MM.1S (cell line): ENCODE results near the gene KIRREL1.

ENCODE experiments used
- DNase-seq: peaks from one replicate; pipeline ENCODE4 v3.0.0-alpha.2; 2015
- H2AFZ ChIP-seq: fragments of 300-600 bp; sonication (generic); 2 replicates; pipeline ENCODE4 v1.6.0; 2016; ENCODE audit warnings: antibody characterized with exemption, low read length
- H3F3A ChIP-seq: fragments of 300-600 bp; sonication (generic); 2 replicates; pipeline ENCODE4 v1.6.1; 2016; ENCODE audit warnings: mild to moderate bottlenecking, antibody characterized with exemption, low read length, moderate library complexity, mixed read lengths; ENCODE audit not compliant: insufficient read depth
- H3K27ac ChIP-seq: fragments of 300-600 bp; sonication (generic); 2 replicates; pipeline ENCODE4 v1.5.1; 2016; ENCODE audit warnings: mild to moderate bottlenecking, low read length
- H3K27me3 ChIP-seq: fragments of 300-600 bp; sonication (generic); replicated peaks from 2 replicates; pipeline ENCODE4 v1.6.0; 2016; ENCODE audit warnings: low read length; ENCODE audit not compliant: insufficient read depth
- H3K36me3 ChIP-seq: fragments of 300-600 bp; sonication (generic); replicated peaks from 2 replicates; pipeline ENCODE4 v1.6.1; 2016; ENCODE audit warnings: mild to moderate bottlenecking, low read length, mixed read lengths; ENCODE audit not compliant: insufficient read depth
- H3K4me1 ChIP-seq: fragments of 300-600 bp; sonication (generic); 2 replicates; pipeline ENCODE4 v1.6.1; 2016; ENCODE audit warnings: low read length, mixed read lengths
- H3K4me2 ChIP-seq: fragments of 300-600 bp; sonication (generic); 2 replicates; pipeline ENCODE4 v1.6.0; 2016; ENCODE audit warnings: low read depth, low read length
- H3K4me3 ChIP-seq: fragments of 300-600 bp; sonication (generic); 2 replicates; pipeline ENCODE4 v1.5.1; 2016; ENCODE audit warnings: low read length, mixed read lengths
- H3K79me2 ChIP-seq: fragments of 300-600 bp; sonication (generic); 2 replicates; pipeline ENCODE4 v1.6.1; 2016; ENCODE audit warnings: mixed run types, low read length, mixed read lengths
- H3K9ac ChIP-seq: fragments of 300-600 bp; sonication (generic); 2 replicates; pipeline ENCODE4 v1.6.1; 2016; ENCODE audit warnings: low read length, mixed read lengths
- H3K9me2 ChIP-seq: fragments of 300-600 bp; sonication (generic); replicated peaks from 2 replicates; pipeline ENCODE4 v1.6.1; 2016; ENCODE audit warnings: mild to moderate bottlenecking, low read length, mixed read lengths; ENCODE audit not compliant: insufficient read depth
- H3K9me3 ChIP-seq: fragments of 300-600 bp; sonication (generic); replicated peaks from 2 replicates; pipeline ENCODE4 v1.6.1; 2016; ENCODE audit warnings: mild to moderate bottlenecking, low read length, mixed read lengths; ENCODE audit not compliant: insufficient read depth
- H4K20me1 ChIP-seq: fragments of 300-600 bp; sonication (generic); 2 replicates; pipeline ENCODE4 v1.6.1; 2016; ENCODE audit warnings: mild to moderate bottlenecking, low read length, moderate library complexity, mixed read lengths; ENCODE audit not compliant: insufficient read depth
- CTCF ChIP-seq: fragments of 300-600 bp; sonication (generic); IDR thresholded peaks from 2 replicates; pipeline ENCODE4 v1.5.1; 2016; ENCODE audit warnings: antibody characterized with exemption, low read length, mixed read lengths
- EZH2 ChIP-seq: fragments of 300-600 bp; sonication (generic); optimal IDR thresholded peaks from 2 replicates; pipeline ENCODE3; 2017; ENCODE audit warnings: low read depth, mild to moderate bottlenecking, antibody characterized with exemption, low read length, mixed read lengths
- EZH2phosphoT487 ChIP-seq: fragments of 300-600 bp; sonication (generic); IDR thresholded peaks from 2 replicates; pipeline ENCODE4 v1.6.1; 2018; ENCODE audit warnings: antibody characterized with exemption, low read length

The KIRREL1 gene

GRCh38 chr1:157967205-157967604 lies 26.2 kb upstream of the KIRREL1 start:
- Histone ChIP-seq H3K9ac (no peak overlapping the region), H4K20me1 (no peaks in the 10 kb centered on the region), H2AFZ (no peak overlapping the region), H3K9me2 (no peaks in the 10 kb centered on the region), H3K9me3 (no peaks in the 10 kb centered on the region), H3F3A (no peaks in the 10 kb centered on the region; the same call in 1 of the 2 replicates), H3K4me1 (peaks cover 11% of the 10 kb centered on the region), H3K79me2 (no peaks in the 10 kb centered on the region), H3K4me3 (no peak overlapping the region), H3K27me3 (no peaks in the 10 kb centered on the region), H3K4me2 (no peak overlapping the region), H3K27ac (no peak overlapping the region), H3K36me3 (no peaks in the 10 kb centered on the region)
- TF ChIP-seq EZH2 (no peak), EZH2phosphoT487 (no peak), CTCF (no peak)
- DNase-seq: no peak

- no peak for DNase-seq
- H3K36me3 ChIP-seq: no peaks in the 10 kb centered on the region
- no peaks in the 10 kb centered on the region for H3K79me2 ChIP-seq
- H3K4me1 ChIP-seq: peaks cover 6% of the 10 kb centered on the region
- no peaks in the 10 kb centered on the region for H3F3A ChIP-seq
- no peaks in the 10 kb centered on the region for H3K9me2 ChIP-seq
- no peak overlapping the region for H3K4me2 ChIP-seq
- TF ChIP-seq EZH2 (no peak), EZH2phosphoT487 (no peak), CTCF (no peak)
- H4K20me1 ChIP-seq: no peaks in the 10 kb centered on the region
- H3K27ac ChIP-seq: no peak overlapping the region
- H3K4me3 ChIP-seq: no peak overlapping the region
- H3K9ac ChIP-seq: no peak overlapping the region
- no peaks in the 10 kb centered on the region for H3K9me3 ChIP-seq
- no peaks in the 10 kb centered on the region for H3K27me3 ChIP-seq
- H2AFZ ChIP-seq: peak overlapping the region; percentile 8; the same call in 1 of the 2 replicates
These were observed 24.9 kb upstream of the KIRREL1 start for GRCh38 chr1:157968508-157968907.

- peak overlapping the region; percentile 8; the same call in 1 of the 2 replicates for H2AFZ ChIP-seq
- no peaks in the 10 kb centered on the region for H3K36me3 ChIP-seq
- no peaks in the 10 kb centered on the region for H4K20me1 ChIP-seq
- H3K79me2 ChIP-seq: no peaks in the 10 kb centered on the region
- no peak overlapping the region for H3K27ac ChIP-seq
- no peaks in the 10 kb centered on the region for H3F3A ChIP-seq
- H3K4me2 ChIP-seq: no peak overlapping the region
- H3K9me2 ChIP-seq: no peaks in the 10 kb centered on the region
- H3K4me1 ChIP-seq: peaks cover 6% of the 10 kb centered on the region
- H3K9ac ChIP-seq: no peak overlapping the region
- no peaks in the 10 kb centered on the region for H3K9me3 ChIP-seq
- no peaks in the 10 kb centered on the region for H3K27me3 ChIP-seq
- no peak overlapping the region for H3K4me3 ChIP-seq
- TF ChIP-seq CTCF: no peak
- no peak for TF ChIP-seq EZH2
- no peak for TF ChIP-seq EZH2phosphoT487
- DNase-seq: no peak
These were observed 24.5 kb upstream of the KIRREL1 start for GRCh38 chr1:157968946-157969345.
